ENCODE data around the gene SHROOM3. TPM values are rescaled to one million over a fixed set of nuclear protein-coding genes. Genes with fewer than 3 reads are reported as not detected.

SHROOM3 gene
- polyA plus RNA-seq, 1 donor from 2014 or later, result 2.7 TPM

GRCh38 chr4:76623217-76624045 is 188.4 kb downstream of the SHROOM3 start:
- Histone ChIP-seq H3K79me2 (replicated peaks; ENCODE audit: insufficient read depth, low read length) (peaks cover 4% of the 10 kb centered on the region), H2AFZ (ENCODE audit: low read depth, low read length) (no peak overlapping the region), H3K9me2 (ENCODE audit: insufficient read depth, low read length) (no peaks in the 10 kb centered on the region), H3K27me3 (ENCODE audit: insufficient read depth, low read depth, low read length) (no peaks in the 10 kb centered on the region), H3K4me3 (ENCODE audit: low read length) (no peak overlapping the region), H3K27ac (ENCODE audit: low read length) (no peak overlapping the region), H4K20me1 (ENCODE audit: insufficient read depth) (no peaks in the 10 kb centered on the region), H3K9me3 (ENCODE audit: low read length) (no peaks in the 10 kb centered on the region), H3F3A (ENCODE audit: insufficient read depth, low read length, poor library complexity, severe bottlenecking) (no peaks in the 10 kb centered on the region), H3K36me3 (ENCODE audit: insufficient read depth, low read length) (no peaks in the 10 kb centered on the region), H3K4me2 (ENCODE audit: low read length) (no peak overlapping the region), H3K9ac (ENCODE audit: low read length) (no peak overlapping the region)
- TF ChIP-seq SMC3 (conservative IDR thresholded peaks at IDR 0.05; ENCODE audit: poor library complexity) (no peak), EZH2 (IDR thresholded peaks at IDR 0.05; ENCODE audit: borderline replicate concordance, insufficient read depth, low read length, poor library complexity, severe bottlenecking) (no peak), EP300 (conservative IDR thresholded peaks at IDR 0.05; ENCODE audit: poor library complexity, severe bottlenecking) (no peak), CTCF (IDR thresholded peaks at IDR 0.05; ENCODE audit: poor library complexity, severe bottlenecking) (no peak), TAF1 (IDR thresholded peaks at IDR 0.05; ENCODE audit: low read depth) (no peak), RAD21 (conservative IDR thresholded peaks at IDR 0.05) (no peak), POLR2AphosphoS5 (IDR thresholded peaks at IDR 0.05) (no peak), REST (IDR thresholded peaks at IDR 0.05; ENCODE audit: borderline replicate concordance) (no peak)

GRCh38 chr4:76624241-76624681 is 189.2 kb downstream of the SHROOM3 start:
- Histone ChIP-seq H3K36me3 (ENCODE audit: insufficient read depth, low read length) (no peaks in the 10 kb centered on the region), H3K9me2 (ENCODE audit: insufficient read depth, low read length) (no peaks in the 10 kb centered on the region), H4K20me1 (ENCODE audit: insufficient read depth) (no peaks in the 10 kb centered on the region), H3K9ac (ENCODE audit: low read length) (no peak overlapping the region), H3F3A (ENCODE audit: insufficient read depth, low read length, poor library complexity, severe bottlenecking) (no peaks in the 10 kb centered on the region), H3K27me3 (ENCODE audit: insufficient read depth, low read depth, low read length) (no peaks in the 10 kb centered on the region), H3K9me3 (ENCODE audit: low read length) (no peaks in the 10 kb centered on the region), H3K4me3 (ENCODE audit: low read length) (no peak overlapping the region), H3K4me2 (ENCODE audit: low read length) (no peak overlapping the region), H3K79me2 (replicated peaks; ENCODE audit: insufficient read depth, low read length) (peaks cover 4% of the 10 kb centered on the region), H3K27ac (ENCODE audit: low read length) (no peak overlapping the region), H2AFZ (ENCODE audit: low read depth, low read length) (no peak overlapping the region)
- no peak for TF ChIP-seq EP300 (conservative IDR thresholded peaks at IDR 0.05; ENCODE audit: poor library complexity, severe bottlenecking)
- no peak for TF ChIP-seq MXI1 (conservative IDR thresholded peaks at IDR 0.05; ENCODE audit: poor library complexity, severe bottlenecking)
- no peak for TF ChIP-seq POLR2AphosphoS5 (IDR thresholded peaks at IDR 0.05)
- TF ChIP-seq TAF1 (IDR thresholded peaks at IDR 0.05; ENCODE audit: low read depth), result no peak
- TF ChIP-seq REST (IDR thresholded peaks at IDR 0.05; ENCODE audit: borderline replicate concordance), result no peak

Measured in neural cell (in vitro differentiated cells).